ENCODE data around the gene NCOA6.

DNA sequence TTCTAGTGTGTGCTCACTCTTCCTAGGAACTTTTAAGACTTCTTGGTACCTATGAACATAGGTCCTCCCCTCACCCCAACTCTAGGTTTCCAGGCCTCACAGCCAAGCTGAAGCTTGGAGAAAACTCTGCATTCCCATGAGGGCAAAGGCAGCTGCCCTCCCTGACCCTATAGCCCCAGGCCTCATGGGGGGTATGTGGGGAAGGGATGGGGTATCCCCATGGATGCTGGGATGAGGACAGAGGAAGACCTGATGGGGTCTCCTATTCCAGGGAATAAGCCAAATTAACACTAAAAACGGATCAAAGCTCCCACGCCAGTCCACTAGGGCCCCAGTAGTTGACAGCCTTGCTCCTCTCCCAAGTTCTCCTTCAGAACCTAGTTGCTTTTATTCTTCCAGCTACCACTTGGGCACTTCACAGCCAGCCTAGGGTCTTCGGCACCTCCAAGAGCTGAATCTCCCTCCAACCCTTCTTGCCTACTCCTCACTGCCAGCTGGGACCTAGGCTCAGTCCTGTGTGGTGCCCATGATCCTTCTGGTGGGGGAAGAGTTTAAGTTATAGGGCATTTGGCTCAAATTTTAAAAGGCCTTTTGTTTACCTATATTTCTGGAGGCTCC lies 113.5 kb downstream of the NCOA6 start:
- TF ChIP-seq, protein P1, sequence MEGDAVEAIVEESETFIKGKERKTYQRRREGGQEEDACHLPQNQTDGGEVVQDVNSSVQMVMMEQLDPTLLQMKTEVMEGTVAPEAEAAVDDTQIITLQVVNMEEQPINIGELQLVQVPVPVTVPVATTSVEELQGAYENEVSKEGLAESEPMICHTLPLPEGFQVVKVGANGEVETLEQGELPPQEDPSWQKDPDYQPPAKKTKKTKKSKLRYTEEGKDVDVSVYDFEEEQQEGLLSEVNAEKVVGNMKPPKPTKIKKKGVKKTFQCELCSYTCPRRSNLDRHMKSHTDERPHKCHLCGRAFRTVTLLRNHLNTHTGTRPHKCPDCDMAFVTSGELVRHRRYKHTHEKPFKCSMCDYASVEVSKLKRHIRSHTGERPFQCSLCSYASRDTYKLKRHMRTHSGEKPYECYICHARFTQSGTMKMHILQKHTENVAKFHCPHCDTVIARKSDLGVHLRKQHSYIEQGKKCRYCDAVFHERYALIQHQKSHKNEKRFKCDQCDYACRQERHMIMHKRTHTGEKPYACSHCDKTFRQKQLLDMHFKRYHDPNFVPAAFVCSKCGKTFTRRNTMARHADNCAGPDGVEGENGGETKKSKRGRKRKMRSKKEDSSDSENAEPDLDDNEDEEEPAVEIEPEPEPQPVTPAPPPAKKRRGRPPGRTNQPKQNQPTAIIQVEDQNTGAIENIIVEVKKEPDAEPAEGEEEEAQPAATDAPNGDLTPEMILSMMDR (IDR thresholded peaks at IDR 0.05): no peak
- no peak for TF ChIP-seq POLR2A (IDR thresholded peaks at IDR 0.05)

Measured in esophagus squamous epithelium (tissue), 4 donors.